ENCODE measurements around the gene PARN.

GRCh38 chr16:14523632-14524031, 106.4 kb downstream of the PARN start:
- TF ChIP-seq POLR2AphosphoS5 (IDR thresholded peaks at IDR 0.05; ENCODE audit: low read depth, low read length) (no peak), TAF1 (IDR thresholded peaks at IDR 0.05; ENCODE audit: borderline replicate concordance, low read depth, low read length) (no peak)
